Measurements from ENCODE around the gene CAMSAP1. TPM values are rescaled to one million over a fixed set of nuclear protein-coding genes. Genes with fewer than 3 reads are reported as not detected.
A peak's percentile ranks its signal among the peaks of the same experiment; 100 is the strongest.

The CAMSAP1 gene
- total and polyA plus RNA-seq, 10 of the 15 experiments (the other 5 are each of a cell fraction or from before 2014, with no cell fraction given) = 1.4 to 24.7 (median 8.0) TPM

DNA sequence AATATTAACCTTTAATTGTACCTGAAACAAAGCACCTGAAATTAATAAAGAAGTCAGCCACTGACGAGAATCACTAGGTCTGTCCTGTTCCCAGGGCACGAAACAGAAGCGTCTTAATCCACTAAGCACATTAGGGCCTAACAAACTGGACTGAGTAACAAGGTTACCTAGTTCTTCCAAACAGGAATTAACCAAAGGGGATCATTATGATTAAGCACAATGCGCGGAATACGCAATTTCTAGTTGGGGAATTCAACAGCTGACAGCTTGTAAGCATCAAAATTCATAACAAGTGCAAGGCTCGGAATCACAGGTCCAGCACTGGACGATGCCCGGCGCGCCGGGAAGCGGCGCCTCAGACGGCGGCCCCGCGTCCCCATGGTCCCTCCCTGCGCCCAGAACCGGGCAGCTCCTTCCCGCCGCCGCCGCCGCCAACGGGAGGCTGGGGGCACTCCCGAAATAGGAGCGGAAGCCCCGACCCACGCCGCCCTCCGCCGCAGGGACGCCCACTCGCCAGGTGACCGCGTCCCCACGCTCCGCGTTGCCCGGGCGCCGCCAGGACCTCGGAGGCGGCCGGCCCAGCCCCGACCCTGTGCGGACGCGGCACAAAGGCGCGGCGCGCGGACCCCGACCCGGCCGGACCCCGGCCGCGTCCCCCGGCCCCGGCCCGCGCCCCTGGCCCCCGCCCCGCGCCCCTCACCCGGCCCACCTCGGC lies 898 bp downstream of the CAMSAP1 start (continued):
- TF ChIP-seq SREBF2 (IDR thresholded peaks at IDR 0.05; ENCODE audit: low read length) (no peak), NR2F1 (conservative IDR thresholded peaks at IDR 0.05) (0 out of 2 replicates have a peak, but pooled peaks have one; percentile 8), BHLHE40 (IDR thresholded peaks at IDR 0.05; ENCODE audit: borderline replicate concordance in 1 of 2, low read depth in 2 of 2, low read length in 1 of 2) (peak in 1 of 2 experiments; percentile 20; a peak in 1 of 4 replicates), MTA3 (IDR thresholded peaks at IDR 0.05; ENCODE audit: borderline replicate concordance, low read length) (no peak), HDAC6 (IDR thresholded peaks at IDR 0.05; ENCODE audit: unreplicated experiment) (peak; percentile 56), CBX5 (IDR thresholded peaks at IDR 0.05; ENCODE audit: low read depth) (no peak), EGR1 (IDR thresholded peaks at IDR 0.05; ENCODE audit: borderline replicate concordance in 1 of 2, low read depth in 2 of 2, low read length in 2 of 2) (peak in 1 of 2 experiments; percentile 89; a peak in 2 of 3 replicates), GABPA (IDR thresholded peaks at IDR 0.05; ENCODE audit: low read depth) (no peak), IKZF1 (conservative IDR thresholded peaks at IDR 0.05) (0 out of 2 replicates have a peak, but pooled peaks have one; percentile 51), CHD2 (IDR thresholded peaks at IDR 0.05; ENCODE audit: borderline replicate concordance, low read depth, low read length) (no peak), SP1 (IDR thresholded peaks at IDR 0.05; ENCODE audit: low read depth, low read length) (no peak)
- TF ChIP-seq, protein P1, sequence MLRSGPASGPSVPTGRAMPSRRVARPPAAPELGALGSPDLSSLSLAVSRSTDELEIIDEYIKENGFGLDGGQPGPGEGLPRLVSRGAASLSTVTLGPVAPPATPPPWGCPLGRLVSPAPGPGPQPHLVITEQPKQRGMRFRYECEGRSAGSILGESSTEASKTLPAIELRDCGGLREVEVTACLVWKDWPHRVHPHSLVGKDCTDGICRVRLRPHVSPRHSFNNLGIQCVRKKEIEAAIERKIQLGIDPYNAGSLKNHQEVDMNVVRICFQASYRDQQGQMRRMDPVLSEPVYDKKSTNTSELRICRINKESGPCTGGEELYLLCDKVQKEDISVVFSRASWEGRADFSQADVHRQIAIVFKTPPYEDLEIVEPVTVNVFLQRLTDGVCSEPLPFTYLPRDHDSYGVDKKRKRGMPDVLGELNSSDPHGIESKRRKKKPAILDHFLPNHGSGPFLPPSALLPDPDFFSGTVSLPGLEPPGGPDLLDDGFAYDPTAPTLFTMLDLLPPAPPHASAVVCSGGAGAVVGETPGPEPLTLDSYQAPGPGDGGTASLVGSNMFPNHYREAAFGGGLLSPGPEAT (IDR thresholded peaks at IDR 0.05; ENCODE audit: low read depth) = no peak
- TF ChIP-seq, protein P2, sequence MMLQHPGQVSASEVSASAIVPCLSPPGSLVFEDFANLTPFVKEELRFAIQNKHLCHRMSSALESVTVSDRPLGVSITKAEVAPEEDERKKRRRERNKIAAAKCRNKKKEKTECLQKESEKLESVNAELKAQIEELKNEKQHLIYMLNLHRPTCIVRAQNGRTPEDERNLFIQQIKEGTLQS (IDR thresholded peaks at IDR 0.05; ENCODE audit: borderline replicate concordance, extremely low read depth, low read depth, low read length) = no peak
- TF ChIP-seq, protein P3, sequence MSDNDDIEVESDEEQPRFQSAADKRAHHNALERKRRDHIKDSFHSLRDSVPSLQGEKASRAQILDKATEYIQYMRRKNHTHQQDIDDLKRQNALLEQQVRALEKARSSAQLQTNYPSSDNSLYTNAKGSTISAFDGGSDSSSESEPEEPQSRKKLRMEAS (IDR thresholded peaks at IDR 0.05; ENCODE audit: low read depth, low read length) = 0 out of 2 replicates have a peak, but pooled peaks have one; percentile 8
- TF ChIP-seq, protein P4, sequence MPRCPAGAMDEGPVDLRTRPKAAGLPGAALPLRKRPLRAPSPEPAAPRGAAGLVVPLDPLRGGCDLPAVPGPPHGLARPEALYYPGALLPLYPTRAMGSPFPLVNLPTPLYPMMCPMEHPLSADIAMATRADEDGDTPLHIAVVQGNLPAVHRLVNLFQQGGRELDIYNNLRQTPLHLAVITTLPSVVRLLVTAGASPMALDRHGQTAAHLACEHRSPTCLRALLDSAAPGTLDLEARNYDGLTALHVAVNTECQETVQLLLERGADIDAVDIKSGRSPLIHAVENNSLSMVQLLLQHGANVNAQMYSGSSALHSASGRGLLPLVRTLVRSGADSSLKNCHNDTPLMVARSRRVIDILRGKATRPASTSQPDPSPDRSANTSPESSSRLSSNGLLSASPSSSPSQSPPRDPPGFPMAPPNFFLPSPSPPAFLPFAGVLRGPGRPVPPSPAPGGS (IDR thresholded peaks at IDR 0.05; ENCODE audit: borderline replicate concordance, insufficient read depth, low read depth, low read length, poor library complexity, severe bottlenecking) = no peak
- TF ChIP-seq, protein P5, sequence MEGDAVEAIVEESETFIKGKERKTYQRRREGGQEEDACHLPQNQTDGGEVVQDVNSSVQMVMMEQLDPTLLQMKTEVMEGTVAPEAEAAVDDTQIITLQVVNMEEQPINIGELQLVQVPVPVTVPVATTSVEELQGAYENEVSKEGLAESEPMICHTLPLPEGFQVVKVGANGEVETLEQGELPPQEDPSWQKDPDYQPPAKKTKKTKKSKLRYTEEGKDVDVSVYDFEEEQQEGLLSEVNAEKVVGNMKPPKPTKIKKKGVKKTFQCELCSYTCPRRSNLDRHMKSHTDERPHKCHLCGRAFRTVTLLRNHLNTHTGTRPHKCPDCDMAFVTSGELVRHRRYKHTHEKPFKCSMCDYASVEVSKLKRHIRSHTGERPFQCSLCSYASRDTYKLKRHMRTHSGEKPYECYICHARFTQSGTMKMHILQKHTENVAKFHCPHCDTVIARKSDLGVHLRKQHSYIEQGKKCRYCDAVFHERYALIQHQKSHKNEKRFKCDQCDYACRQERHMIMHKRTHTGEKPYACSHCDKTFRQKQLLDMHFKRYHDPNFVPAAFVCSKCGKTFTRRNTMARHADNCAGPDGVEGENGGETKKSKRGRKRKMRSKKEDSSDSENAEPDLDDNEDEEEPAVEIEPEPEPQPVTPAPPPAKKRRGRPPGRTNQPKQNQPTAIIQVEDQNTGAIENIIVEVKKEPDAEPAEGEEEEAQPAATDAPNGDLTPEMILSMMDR (IDR thresholded peaks at IDR 0.05 in 2 of 3, conservative IDR thresholded peaks at IDR 0.05 in 1 of 3; ENCODE audit: control insufficient read depth in 2 of 3, extremely low read depth in 1 of 3, insufficient read depth in 1 of 3, low read depth in 3 of 3, low read length in 3 of 3) = no peak
- TF ChIP-seq, protein P6, sequence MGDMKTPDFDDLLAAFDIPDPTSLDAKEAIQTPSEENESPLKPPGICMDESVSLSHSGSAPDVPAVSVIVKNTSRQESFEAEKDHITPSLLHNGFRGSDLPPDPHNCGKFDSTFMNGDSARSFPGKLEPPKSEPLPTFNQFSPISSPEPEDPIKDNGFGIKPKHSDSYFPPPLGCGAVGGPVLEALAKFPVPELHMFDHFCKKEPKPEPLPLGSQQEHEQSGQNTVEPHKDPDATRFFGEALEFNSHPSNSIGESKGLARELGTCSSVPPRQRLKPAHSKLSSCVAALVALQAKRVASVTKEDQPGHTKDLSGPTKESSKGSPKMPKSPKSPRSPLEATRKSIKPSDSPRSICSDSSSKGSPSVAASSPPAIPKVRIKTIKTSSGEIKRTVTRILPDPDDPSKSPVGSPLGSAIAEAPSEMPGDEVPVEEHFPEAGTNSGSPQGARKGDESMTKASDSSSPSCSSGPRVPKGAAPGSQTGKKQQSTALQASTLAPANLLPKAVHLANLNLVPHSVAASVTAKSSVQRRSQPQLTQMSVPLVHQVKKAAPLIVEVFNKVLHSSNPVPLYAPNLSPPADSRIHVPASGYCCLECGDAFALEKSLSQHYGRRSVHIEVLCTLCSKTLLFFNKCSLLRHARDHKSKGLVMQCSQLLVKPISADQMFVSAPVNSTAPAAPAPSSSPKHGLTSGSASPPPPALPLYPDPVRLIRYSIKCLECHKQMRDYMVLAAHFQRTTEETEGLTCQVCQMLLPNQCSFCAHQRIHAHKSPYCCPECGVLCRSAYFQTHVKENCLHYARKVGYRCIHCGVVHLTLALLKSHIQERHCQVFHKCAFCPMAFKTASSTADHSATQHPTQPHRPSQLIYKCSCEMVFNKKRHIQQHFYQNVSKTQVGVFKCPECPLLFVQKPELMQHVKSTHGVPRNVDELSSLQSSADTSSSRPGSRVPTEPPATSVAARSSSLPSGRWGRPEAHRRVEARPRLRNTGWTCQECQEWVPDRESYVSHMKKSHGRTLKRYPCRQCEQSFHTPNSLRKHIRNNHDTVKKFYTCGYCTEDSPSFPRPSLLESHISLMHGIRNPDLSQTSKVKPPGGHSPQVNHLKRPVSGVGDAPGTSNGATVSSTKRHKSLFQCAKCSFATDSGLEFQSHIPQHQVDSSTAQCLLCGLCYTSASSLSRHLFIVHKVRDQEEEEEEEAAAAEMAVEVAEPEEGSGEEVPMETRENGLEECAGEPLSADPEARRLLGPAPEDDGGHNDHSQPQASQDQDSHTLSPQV (IDR thresholded peaks at IDR 0.05) = no peak
